ENCODE data around the gene PPP1R37.

The PPP1R37 gene

DNA sequence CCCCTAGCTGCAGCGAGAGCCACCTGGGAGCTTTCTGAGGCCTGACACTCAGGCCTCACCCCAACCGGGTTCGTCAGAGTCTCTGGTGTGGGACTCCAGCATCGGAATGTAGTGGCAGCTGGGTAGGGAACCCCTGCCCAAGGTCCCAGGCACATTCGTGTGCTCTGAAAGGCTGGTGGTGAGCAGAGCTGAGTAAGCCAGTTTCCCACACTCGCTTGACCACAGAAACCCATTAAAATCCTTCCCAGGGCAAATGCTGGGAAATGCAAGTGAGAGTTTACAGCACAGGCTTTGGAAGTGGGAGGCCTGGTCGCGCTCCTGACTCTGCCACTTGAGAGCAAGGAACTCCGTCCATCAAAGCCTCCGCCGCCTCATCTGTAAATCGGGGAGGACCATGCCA is 80.8 kb downstream of the PPP1R37 start:
- DNase-seq = no peak

DNA sequence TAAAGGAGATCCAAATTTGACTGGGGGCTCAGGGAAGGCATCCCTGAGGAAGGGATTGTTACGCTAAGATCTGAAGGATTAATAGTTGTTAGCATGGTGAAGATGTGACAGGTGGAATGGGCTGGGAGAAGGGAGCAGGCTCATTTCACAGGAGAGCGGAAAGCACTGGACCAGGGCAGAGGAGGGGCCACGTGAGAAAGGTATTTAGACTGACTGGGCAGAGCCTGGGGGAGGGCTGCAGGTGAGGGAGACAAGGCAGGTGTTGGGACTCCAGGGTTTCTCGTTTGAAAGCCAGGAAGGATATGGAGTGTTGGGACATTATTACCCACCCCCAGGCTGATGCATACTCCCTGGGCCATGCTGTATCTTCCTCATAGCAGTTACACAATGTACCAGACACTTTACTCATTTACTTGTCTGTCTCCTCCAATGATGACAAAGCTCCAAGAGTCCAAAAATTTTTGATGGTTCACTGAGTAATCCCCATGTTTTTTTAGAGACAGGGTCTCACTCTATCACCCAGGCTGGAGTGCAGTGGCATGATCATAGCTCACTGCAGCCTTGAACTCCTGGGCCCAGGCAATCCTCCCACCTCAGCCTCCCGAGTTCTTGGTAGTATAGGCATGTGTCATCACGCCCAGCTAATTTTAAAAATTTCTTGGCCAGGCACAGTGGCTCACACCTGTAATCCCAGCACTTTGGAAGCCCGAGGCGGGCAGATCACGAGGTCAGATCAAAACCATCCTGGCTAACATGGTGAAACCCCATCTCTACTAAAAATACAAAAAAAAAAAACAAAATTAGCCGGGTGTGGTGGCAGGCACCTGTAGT is 82.8 kb downstream of the PPP1R37 start:
- DNase-seq = peak; percentile 45

DNA sequence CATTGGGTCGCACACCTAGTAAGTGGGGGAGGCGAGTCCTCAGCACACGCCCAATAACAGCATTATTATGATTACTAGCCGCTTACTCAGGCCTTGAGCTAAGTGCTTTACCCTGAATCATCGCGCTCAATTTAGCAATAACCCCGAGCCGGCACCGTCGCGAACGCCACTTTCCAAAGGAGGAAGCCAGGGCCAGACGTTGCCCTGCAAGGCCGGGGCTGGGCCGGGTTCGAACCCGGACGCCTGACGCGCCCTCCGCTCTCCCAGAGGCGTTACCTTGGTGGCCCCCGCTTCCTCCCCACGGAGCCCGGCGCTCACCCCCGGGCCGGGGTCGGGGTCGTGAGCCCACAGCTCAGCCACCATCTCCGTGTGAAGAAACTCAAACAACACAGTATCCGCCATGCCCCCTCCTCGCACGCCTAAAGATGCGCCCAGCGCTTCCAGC is 84.9 kb downstream of the PPP1R37 start, which contains the start of gene TRAPPC6A:
TSS of gene TRAPPC6A (minus strand) at position 421 of the 445 bp plus-strand sequence. CDS start at position 402, 19 bp downstream.
- no peak for DNase-seq

DNA sequence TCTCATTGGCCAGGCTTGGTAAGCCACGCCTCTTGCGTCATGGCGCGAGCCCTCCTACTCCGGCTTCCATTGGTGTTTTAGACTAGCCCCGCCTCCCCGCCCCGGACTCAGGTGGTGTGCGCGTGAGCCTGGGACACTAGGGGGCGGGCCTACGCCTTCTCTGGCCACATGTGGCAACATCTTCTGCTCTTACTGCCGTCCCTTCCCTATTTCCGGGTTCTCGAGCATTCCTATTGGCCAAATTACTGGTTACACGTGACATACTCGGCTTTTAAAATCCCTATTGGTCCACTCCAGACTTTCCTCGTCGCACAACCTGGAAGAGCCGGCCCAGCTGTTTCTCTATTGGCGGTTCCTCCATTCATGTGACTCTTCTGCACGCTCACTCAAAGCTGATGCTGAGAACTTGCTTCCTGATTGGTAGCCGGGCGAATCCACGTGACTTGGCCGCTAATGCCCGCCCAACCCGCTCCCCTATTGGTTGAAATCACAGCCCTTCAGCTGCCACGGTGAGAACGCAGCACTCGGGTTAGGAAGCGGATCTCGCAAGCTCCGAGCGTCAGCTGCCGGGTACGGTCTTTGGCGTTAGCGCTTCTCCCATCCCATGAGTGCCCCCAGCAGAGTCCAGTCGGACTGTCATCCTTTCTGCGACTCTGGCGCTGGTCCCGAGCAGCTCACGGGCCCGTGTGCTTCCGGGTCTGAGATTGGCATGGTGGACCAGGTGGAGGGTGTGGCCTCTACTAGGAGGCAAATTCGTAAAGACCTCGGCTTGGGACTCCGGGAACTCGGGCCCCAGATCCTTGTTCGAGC is 85.5 kb downstream of the PPP1R37 start, which contains the start of gene BLOC1S3:
TSS of gene BLOC1S3 (plus strand) at position 523 of the 810 bp plus-strand sequence. CDS start 513 bp downstream, outside the sequence.
- DNase-seq = peak; percentile 100

DNA sequence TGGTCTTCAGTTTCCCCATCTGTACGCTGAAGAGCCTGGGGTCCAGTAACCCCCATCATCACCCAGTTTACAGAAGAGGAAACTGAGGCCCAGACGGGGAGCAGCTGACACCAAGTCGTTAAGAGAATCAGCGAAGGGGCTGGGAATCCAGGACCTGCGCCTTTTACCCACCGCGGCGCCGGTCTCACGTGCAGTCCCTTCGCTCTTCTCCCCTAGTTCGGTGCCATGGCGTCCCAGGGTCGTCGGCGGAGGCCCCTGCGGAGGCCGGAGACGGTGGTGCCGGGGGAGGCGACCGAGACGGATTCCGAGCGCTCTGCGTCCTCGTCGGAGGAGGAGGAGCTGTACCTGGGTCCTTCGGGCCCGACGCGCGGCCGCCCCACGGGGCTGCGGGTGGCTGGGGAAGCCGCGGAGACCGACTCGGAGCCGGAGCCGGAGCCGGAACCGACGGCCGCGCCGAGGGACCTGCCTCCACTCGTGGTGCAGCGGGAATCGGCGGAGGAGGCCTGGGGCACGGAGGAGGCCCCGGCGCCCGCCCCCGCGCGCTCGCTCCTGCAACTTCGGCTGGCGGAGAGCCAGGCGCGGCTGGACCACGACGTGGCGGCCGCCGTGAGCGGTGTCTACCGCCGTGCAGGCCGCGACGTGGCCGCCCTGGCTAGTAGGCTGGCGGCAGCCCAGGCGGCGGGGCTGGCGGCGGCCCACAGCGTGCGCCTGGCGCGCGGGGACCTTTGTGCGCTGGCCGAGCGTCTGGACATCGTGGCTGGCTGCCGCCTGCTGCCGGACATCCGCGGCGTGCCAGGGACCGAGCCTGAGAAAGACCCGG is 86.3 kb downstream of the PPP1R37 start:
- no peak for DNase-seq

DNA sequence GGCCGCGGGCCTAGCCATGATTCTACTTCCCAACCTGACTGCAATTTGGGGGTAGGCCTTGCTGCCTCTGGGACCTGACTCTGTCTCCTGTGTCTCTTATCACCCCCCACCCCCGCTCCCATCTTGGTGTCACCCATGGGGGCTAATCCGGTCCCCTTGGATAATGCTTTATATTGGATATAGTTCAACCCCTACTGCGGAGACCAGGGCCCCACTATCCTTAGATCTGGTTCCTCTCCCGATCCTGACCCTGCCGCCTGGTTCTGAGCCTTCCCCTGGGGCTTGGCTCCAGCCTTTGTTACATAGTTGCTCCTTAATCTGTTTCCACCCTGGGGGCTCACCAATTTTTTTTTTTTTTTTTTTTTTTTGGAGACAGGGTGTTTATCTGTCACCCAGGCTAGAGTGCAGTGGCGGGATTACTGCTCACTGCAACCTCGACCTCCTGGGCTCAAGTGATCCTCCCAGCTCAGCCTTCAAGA is 87.0 kb downstream of the PPP1R37 start:
- DNase-seq = no peak

DNA sequence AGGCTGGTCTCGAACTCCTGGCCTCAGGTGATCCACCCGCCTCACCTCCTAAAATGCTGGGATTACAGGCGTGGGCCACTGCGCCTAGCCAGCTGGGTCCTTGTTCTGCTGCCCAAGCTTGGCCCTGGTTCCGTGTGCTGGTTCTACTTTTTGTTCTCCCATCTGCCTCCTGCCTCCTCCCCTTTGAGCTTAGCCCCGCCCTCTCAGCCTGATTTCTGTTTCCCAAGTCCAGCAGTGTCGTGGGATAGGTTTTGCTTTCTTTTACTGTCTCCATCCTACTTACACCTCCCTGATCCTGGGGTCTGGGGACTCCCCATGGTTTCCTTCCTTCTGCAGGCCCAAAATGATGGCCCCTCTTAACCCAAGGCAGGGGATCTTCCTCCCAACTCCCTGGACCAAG is 88.0 kb downstream of the PPP1R37 start:
- DNase-seq = no peak

DNA sequence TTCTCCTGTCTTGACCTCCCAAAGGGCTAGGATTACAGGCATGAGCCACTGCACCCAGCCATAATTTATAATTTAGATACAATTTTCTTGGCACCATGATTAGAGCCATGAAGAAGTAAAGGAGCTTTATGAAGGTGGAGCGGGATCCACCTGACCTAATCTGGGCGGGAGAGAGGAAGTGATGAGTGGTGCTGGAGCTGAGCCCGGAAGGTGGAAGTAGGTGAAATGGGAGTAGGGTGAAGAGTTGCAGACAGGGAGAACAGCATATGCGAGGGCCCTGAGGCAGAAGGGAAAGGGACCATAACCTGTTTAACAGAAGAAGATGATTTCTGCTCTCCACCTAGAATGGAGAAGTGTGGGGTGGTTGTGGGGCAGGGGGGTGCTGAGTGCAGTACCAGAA is 89.8 kb downstream of the PPP1R37 start:
- DNase-seq = no peak

DNA sequence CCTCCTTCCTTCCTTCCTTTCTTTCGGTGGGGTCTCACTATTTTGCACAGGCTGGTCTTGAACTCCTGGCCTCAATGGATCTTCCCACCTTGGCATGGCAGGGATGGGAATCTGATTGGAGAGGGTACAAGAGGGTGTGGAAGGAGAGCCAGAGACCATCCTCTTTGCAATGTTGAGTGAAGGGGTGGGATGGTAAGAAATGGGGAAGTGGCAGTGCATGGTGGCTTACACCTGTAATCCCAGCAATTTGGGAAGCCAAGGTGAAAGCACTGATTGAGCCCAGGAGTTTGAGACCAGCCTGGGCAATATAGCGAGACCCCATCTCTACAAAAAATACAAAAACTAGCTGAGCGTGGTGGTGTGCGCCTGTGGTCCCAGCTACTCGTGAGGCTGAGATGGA is 91.1 kb downstream of the PPP1R37 start:
- no peak for DNase-seq

DNA sequence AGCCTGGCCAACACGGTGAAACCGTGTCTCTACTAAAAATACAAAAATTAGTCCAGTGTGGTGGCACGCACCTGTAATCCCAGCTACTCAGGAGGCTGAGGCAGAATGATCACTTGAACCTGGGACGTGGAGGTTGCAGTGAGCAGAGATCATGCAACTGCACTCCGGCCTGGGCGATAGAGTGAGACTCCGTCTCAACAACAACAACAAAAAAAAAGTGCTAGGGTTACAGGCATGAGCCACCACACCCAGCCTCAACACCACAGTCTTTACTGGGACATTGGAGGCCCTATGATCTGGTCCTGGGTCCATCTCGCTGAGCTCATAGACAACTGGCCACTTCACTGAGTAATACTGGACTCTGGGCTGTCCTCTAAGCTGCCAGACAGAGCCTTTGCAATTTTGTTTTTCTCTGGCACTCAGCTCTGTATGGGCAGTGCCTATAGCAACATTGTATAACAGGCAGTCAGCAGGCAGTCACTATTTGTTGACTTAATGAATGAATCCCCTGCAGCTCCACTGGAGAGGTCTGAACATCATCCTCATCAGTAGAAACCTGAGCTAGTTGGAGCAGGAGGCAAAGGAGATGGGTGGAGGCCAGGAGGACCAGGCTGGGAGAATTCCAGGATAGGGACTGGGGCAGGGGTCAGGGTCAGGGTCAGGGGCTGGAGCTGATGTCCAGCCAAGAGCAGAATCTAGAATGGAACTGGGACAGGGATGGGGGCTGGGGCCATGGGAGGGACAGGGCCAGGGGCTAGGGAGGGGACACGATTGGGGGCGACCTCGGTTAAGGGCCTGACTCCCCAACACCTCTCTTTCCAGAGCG is 93.7 kb downstream of the PPP1R37 start:
- DNase-seq = no peak

DNA sequence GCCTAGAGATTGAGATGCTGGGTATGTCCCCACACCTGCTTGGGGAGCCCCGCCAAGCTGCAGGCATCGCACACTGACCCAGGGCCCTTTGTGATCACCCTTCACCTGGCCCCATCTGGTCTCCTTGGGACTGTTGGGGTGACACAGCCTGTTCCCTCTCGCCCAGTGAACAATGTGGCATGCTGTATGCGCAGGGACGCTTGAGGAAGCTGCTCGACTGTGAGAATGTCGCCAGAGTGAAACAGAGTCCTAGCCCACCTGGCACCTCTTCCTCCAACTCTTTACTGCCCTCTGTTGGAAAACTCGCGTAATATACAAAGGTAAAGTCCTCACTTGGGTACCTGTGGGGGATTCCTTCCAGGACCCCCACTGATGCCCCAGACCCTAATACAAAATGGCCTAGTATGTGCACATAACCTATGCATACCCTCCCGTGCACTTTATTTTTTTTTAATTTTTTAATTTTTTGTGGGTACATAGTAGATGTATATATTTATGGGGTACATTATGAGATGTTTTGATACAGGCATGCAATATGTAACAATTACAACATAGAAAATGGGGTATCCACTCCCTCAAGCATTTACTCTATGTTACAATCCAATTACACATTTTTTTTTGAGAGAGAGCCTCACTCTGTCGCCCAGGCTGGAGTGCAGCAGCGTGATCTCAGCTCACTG is 94.6 kb downstream of the PPP1R37 start:
- no peak for DNase-seq

DNA sequence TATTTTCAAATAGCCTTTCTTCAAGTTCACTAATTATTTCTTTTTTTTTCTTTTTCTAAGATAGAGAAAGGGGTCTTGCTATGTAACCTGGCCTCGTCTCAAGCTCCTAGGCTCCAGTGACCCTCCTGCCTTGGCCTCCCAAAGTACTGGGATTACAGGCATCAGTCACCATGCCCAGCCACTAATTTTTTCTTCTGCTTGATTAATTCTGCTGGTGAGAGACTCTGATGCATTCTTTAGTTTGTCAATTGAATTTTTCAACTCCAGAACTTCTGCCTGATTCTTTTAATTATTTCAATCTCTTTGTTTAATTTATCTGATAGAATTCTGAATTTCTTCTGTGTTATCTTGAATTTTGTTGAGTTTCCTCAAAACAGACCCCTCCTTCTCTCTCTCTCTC is 97.0 kb downstream of the PPP1R37 start:
- no peak for DNase-seq

DNA sequence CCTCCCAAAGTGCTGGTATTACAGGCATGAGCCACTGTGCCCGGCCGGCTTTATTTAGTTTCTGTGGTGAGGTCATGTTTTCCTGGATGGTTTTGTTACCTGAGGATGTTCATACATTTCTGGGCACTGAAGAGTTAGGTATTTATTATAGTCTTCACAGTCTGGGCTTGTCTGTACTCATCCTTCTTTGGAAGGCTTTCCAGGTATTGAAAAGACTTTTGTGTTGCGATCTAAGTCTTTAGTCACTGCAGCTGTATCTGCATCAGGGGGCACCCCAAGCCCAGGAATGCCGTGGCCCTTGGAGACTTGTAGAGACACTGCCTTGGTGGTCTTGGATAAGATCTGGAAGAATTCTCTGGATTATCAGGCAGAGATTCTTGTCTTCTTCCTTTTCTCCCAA is 98.4 kb downstream of the PPP1R37 start:
- no peak for DNase-seq

DNA sequence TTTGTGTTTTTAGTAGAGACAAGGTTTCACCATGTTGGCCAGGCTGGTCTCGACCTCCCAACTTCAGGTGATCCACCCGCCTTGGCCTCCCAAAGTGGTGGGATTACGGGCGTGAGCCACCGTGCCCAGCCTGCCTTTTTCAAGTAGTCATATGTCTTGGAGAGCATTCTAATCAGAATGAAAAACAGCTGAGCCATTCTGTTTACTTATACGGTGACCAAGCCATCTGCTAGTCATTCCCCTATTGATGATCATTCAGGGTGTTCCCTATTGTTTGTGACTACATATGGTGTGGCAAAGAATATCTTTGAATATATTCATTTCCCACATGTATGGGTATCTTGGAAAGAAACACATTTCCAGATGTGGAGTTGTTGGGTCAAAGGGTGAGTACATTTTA is 102.8 kb downstream of the PPP1R37 start:
- no peak for DNase-seq

Measured in NCI-H510A (cell line).